ENCODE measurements around the gene PDE2A. TPM values are rescaled to one million over a fixed set of nuclear protein-coding genes. Genes with fewer than 3 reads are reported as not detected.

PDE2A gene
- total RNA-seq, 1 donor from 2014 or later = 65.9 TPM

DNA sequence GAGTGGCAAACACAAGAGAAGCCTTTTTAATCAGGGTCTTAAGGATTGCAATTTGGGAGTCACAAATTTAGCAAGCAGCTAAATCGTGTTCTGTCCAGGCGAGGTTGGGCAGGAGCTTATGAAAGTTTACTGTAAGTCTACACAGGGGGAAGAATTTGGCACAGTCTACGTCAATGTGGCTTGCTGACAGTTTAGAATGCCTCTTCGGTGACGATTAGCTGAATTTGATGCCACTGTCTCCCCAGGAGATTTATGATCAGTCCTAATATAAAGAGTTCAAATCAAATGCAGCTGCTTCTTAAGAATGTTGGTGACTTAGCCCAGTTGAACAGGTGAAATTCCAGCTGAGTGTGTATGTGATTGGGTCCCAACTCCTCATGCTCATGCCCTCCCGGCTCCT lies 125.8 kb downstream of the PDE2A start:
- no peak for DNase-seq (ENCODE audit: low spot score)
- Mint-ChIP-seq H3K27me3 (ENCODE audit: unreplicated experiment) (peaks cover 4% of the 10 kb centered on the region), H3K4me1 (ENCODE audit: unreplicated experiment) (no peaks in the 10 kb centered on the region), H3K4me3 (ENCODE audit: unreplicated experiment) (no peak overlapping the region), H3K9me3 (ENCODE audit: unreplicated experiment) (no peaks in the 10 kb centered on the region), H3K36me3 (ENCODE audit: low read depth, unreplicated experiment) (no peaks in the 10 kb centered on the region), H3K27ac (ENCODE audit: unreplicated experiment) (no peak overlapping the region)
- TF ChIP-seq, protein P1, sequence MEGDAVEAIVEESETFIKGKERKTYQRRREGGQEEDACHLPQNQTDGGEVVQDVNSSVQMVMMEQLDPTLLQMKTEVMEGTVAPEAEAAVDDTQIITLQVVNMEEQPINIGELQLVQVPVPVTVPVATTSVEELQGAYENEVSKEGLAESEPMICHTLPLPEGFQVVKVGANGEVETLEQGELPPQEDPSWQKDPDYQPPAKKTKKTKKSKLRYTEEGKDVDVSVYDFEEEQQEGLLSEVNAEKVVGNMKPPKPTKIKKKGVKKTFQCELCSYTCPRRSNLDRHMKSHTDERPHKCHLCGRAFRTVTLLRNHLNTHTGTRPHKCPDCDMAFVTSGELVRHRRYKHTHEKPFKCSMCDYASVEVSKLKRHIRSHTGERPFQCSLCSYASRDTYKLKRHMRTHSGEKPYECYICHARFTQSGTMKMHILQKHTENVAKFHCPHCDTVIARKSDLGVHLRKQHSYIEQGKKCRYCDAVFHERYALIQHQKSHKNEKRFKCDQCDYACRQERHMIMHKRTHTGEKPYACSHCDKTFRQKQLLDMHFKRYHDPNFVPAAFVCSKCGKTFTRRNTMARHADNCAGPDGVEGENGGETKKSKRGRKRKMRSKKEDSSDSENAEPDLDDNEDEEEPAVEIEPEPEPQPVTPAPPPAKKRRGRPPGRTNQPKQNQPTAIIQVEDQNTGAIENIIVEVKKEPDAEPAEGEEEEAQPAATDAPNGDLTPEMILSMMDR (IDR thresholded peaks at IDR 0.05; ENCODE audit: unreplicated experiment) = no peak

DNA sequence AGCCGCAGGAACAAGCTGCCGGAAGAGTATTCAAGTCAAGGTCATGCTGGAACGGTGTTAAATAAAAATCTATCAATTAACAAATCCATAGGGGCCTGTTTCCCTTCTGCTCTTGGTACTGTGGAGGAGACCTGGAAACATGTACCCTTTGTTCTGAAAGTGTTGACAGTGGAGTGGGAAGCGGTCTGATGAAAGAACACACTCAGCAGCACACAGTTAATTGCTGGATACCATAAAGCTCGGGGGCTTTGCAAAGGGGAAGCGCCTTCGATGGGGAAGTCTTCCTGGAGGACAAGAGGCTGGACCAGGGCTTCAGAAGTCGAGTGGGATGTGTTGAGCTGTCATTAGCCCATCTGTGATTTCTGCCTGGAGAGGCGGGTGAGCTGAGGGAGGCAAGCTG lies 127.4 kb downstream of the PDE2A start:
- H3K36me3 Mint-ChIP-seq (ENCODE audit: low read depth, unreplicated experiment) = no peaks in the 10 kb centered on the region
- no peak overlapping the region for H3K4me3 Mint-ChIP-seq (ENCODE audit: unreplicated experiment)
- no peak for DNase-seq (ENCODE audit: low spot score)
- peaks cover 3% of the 10 kb centered on the region for H3K27me3 Mint-ChIP-seq (ENCODE audit: unreplicated experiment)
- no peaks in the 10 kb centered on the region for H3K4me1 Mint-ChIP-seq (ENCODE audit: unreplicated experiment)
- TF ChIP-seq, protein P1 (IDR thresholded peaks at IDR 0.05; ENCODE audit: unreplicated experiment) = no peak
- H3K9me3 Mint-ChIP-seq (ENCODE audit: unreplicated experiment) = no peaks in the 10 kb centered on the region
- H3K27ac Mint-ChIP-seq (ENCODE audit: unreplicated experiment) = no peak overlapping the region

DNA sequence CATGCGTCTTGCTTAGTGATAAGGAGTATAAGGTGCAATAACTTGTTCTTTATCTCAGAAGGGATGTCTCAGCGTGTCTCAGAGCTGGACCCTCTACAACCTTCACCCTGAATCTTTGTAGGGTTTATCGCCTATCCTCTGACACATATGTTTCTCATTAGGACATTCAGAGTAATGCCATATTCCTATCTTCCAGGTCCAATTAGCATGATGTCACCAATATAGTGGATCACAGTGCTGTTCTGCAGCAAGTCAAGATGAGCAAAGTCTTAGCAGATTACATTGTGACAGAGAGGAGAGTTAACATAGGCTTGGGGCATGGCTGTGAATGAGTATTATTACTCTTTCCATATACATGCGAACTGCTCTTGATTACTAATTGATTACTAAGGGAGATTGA lies 129.6 kb downstream of the PDE2A start:
- no peak overlapping the region for H3K27ac Mint-ChIP-seq (ENCODE audit: unreplicated experiment)
- peaks cover 3% of the 10 kb centered on the region for H3K27me3 Mint-ChIP-seq (ENCODE audit: unreplicated experiment)
- H3K36me3 Mint-ChIP-seq (ENCODE audit: low read depth, unreplicated experiment) = no peaks in the 10 kb centered on the region
- H3K9me3 Mint-ChIP-seq (ENCODE audit: unreplicated experiment) = no peaks in the 10 kb centered on the region
- no peak overlapping the region for H3K4me3 Mint-ChIP-seq (ENCODE audit: unreplicated experiment)
- H3K4me1 Mint-ChIP-seq (ENCODE audit: unreplicated experiment) = no peaks in the 10 kb centered on the region
- DNase-seq (ENCODE audit: low spot score) = no peak
- TF ChIP-seq, protein P1 (IDR thresholded peaks at IDR 0.05; ENCODE audit: unreplicated experiment) = no peak

DNA sequence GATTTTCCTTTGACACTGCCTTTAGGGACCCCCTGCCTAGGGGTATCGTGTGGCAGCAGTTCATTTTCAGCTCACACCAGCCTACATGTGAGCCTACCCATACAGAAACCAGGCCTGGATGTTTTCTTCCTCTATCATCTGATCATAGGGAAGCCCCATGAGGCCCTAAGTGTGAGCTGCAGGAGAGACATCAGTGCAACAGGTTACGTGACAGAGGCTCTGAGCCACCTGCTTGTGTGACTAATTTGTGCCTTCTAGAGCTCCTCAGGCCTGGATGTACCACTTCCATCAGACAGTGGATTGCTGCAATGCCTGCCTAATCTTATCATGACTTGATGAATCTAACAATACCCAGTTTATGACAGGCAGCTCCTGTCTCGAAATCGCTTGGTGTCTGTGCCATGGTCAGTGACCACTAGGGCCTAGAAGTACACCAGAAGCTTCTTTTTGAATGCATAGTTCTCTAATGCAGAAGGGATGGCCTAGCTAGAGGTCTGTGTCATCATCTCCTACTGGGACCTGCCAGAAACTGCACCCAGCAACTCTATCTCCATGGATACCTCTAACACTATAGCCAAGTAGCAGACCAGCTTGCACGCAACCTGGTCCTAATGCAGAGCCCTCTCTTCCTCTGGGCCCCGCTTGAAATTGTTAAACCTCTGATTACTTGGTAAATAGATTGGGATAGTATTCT lies 130.2 kb downstream of the PDE2A start:
- H3K4me3 Mint-ChIP-seq (ENCODE audit: unreplicated experiment) = no peak overlapping the region
- H3K36me3 Mint-ChIP-seq (ENCODE audit: low read depth, unreplicated experiment) = no peaks in the 10 kb centered on the region
- TF ChIP-seq, protein P1 (IDR thresholded peaks at IDR 0.05; ENCODE audit: unreplicated experiment) = no peak
- H3K9me3 Mint-ChIP-seq (ENCODE audit: unreplicated experiment) = no peaks in the 10 kb centered on the region
- no peaks in the 10 kb centered on the region for H3K4me1 Mint-ChIP-seq (ENCODE audit: unreplicated experiment)
- no peak for DNase-seq (ENCODE audit: low spot score)
- H3K27me3 Mint-ChIP-seq (ENCODE audit: unreplicated experiment) = peaks cover 3% of the 10 kb centered on the region
- no peak overlapping the region for H3K27ac Mint-ChIP-seq (ENCODE audit: unreplicated experiment)

DNA sequence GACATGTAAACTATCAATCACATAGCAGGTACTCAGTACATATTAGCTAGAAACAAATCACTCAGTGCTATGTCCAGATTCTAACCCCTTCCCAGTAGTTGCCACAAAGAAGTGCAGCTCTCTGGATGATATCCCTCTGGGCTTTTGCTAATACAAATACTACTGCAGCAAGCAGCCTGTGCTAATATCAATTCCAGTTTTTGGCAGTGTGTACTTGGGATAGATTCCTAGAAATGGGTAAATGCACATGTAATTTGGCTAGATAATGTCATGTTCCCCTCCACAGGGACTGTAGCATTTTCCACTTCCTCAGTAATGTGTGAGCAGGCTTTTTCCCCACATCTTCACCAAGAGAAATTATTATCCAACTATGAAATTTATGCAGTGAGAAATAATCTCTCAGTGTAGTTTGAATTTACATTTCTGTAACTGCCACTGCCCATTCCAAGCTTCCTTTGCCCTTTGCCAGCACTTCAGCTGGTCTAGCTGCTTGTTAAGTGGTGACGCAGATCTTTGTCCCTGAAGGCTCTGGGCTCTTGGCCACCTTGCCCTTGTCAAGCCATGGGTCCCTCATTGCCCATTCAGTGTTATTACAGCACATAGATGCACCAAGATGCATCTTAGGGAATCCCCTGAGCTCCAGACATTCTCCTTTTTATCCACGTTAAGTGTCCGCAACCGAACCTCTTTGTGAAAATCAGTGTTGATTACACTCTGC lies 132.8 kb downstream of the PDE2A start:
- H3K27ac Mint-ChIP-seq (ENCODE audit: unreplicated experiment) = no peak overlapping the region
- H3K9me3 Mint-ChIP-seq (ENCODE audit: unreplicated experiment) = no peaks in the 10 kb centered on the region
- no peak overlapping the region for H3K4me3 Mint-ChIP-seq (ENCODE audit: unreplicated experiment)
- peaks cover 4% of the 10 kb centered on the region for H3K27me3 Mint-ChIP-seq (ENCODE audit: unreplicated experiment)
- TF ChIP-seq, protein P1 (IDR thresholded peaks at IDR 0.05; ENCODE audit: unreplicated experiment) = no peak
- DNase-seq (ENCODE audit: low spot score) = no peak
- H3K4me1 Mint-ChIP-seq (ENCODE audit: unreplicated experiment) = no peaks in the 10 kb centered on the region
- no peaks in the 10 kb centered on the region for H3K36me3 Mint-ChIP-seq (ENCODE audit: low read depth, unreplicated experiment)
